RWPE1 (cell line): ENCODE measurements around the gene CDK14.

Experiments
- CTCF ChIA-PET: fragments of 350-600 bp; sonication (Branson Sonifier 250); formaldehyde crosslinking; extraction: SDS; loops from one replicate; lab custom pipeline; 2021; lab: Yijun Ruan, JAX
- POLR2A ChIA-PET: fragments of 400-600 bp; formaldehyde crosslinking; extraction: SDS; loops from one replicate; lab custom pipeline; 2020; ENCODE audit warnings: antibody characterized with exemption; ENCODE audit not compliant: low non-redundant PET; lab: Yijun Ruan, JAX
- DNase-seq: peaks from one replicate; pipeline ENCODE4 v3.0.0; 2012; ENCODE audit warnings: low spot score
- H3K27ac ChIP-seq: fragments of 450-650 bp; 2 replicates; pipeline ENCODE4 v1.5.1; 2017
- CTCF ChIP-seq: fragments of 450-650 bp; conservative IDR thresholded peaks from 2 replicates; pipeline ENCODE4 v1.5.1; 2017; ENCODE audit warnings: low read depth, mild to moderate bottlenecking

The CDK14 gene

DNA sequence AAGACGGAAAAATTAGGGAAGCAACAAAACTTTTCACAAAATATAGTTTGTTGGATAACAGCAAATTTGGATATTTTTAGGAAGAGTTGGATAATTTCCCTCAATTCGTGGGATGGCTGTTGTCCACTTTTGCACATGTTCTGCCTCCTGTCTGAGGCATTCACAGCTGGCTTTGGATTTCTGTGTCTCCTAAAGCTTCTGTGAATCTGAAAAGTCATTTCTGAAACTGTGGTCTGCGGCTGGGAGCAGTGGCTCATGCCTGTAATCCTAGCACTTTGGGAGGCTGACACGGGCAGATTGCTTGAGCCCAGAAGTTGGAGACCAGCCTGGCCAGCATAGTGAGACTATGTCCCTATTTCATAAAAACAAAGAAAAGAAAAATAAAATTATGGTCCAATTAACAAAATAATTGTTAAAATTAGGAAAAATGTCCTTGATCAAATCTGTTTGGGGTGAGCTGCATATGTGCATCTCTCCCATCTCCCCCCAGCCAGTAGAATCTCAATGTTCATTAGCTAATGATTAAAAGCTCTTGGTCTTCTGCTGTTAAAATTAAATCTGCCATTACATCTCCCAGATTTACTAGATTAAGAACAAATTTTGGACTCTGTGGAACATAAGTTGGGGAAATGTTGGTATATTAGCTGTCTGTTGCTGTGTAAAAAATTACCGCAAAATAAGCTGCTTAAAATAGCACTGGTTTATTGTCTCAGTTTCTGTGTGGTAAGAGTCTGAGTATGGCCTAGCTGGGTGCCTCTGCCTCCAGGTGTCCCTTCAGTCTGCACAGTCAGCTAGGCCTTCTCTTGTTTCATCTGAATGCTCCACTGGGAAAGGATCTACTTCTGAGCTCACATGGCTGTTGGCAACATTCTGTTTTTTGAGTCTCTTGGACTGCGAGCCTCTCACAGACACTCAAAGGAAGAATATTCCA, 336.1 kb downstream of the CDK14 start:
- TF ChIP-seq CTCF = no peak
- CTCF ChIA-PET = interaction anchor here (0.6 kb wide), 1 partner anchor 166 kb away, joined by 3 read pairs; no protein-coding TSS in a partner anchor
- DNase-seq = no peak
- POLR2A ChIA-PET = no interaction called here
- no peak overlapping the region for H3K27ac ChIP-seq

DNA sequence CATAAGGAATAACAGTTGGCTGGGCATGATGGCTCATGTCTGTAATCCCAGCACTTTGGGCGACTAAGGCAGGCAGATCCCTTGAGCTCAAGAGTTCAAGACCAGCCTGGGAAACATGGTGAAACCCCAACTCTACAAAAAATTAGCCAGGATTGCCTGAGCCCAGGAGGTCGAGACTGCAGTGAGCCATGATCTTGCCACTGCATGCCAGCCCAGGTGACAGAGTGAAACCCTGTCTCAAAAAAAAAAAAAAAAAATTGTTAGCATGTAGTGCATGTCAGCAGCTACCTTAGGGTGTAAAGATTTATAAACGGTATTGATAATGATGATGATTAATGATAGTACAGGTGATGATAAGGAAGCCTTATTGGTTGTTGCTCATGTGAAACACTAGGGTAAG, 336.9 kb downstream of the CDK14 start:
- no peak overlapping the region for H3K27ac ChIP-seq
- CTCF ChIA-PET = no interaction called here
- DNase-seq = no peak
- TF ChIP-seq CTCF = no peak
- POLR2A ChIA-PET = no interaction called here

- CTCF ChIA-PET = no interaction called here
- H3K27ac ChIP-seq = no peak overlapping the region
- POLR2A ChIA-PET = no interaction called here
- TF ChIP-seq CTCF = no peak
- no peak for DNase-seq
These were observed 337.9 kb downstream of the CDK14 start for GRCh38 chr7:90933984-90934383.

DNA sequence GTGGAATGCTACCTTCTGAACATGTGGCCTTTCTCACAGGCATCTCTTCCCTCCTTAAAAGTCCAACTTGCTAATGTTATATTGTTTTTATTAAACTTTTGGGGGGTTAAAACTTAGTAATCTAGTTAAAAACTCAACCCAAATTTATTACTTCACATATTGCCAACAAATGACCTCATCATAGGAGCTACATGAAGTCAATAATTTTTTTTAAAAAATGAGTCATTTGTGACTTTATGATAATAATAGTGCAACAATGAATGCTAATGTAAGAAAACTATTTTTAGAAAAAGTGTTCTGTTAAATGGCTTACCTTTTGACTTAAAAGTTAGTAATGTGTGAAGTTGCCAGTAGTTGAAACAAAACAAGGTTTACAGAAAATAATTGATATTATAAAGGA, 342.2 kb downstream of the CDK14 start:
- CTCF ChIA-PET = no interaction called here
- no peak for DNase-seq
- H3K27ac ChIP-seq = no peak overlapping the region
- TF ChIP-seq CTCF = no peak
- POLR2A ChIA-PET = no interaction called here

- ChIA-PET POLR2A (no interaction called here), CTCF (no interaction called here)
- no peak for TF ChIP-seq CTCF
- H3K27ac ChIP-seq = no peak overlapping the region
- no peak for DNase-seq
These were observed 343.5 kb downstream of the CDK14 start for GRCh38 chr7:90939666-90940065.

DNA sequence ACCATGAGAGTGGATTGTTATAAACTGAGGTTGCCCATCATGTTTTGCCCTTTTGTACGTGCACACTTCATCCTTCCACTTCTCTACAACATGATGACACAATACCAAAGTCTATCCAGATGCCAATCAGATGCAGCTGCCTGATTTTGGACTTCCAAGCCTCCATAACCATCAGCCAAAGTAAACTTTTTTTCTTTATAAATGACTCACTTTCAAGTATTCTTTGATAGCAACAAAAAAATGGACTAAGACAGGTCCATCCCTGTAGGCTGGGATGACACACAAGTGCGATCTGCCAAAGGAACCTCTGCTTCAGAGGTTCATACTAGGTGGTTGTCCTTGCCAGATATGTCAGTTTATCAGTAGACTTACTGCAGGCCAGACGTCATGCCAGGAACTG, 347.9 kb downstream of the CDK14 start:
- POLR2A ChIA-PET = no interaction called here
- H3K27ac ChIP-seq = no peak overlapping the region
- no peak for TF ChIP-seq CTCF
- CTCF ChIA-PET = no interaction called here
- no peak for DNase-seq
